ENCODE results near the gene CEP20. TPM values are rescaled to one million over a fixed set of nuclear protein-coding genes. Genes with fewer than 3 reads are reported as not detected.

CEP20 gene
- total and polyA plus RNA-seq, 2 experiments from 2014 or later = 53.8 to 63.9 TPM

- 73 to 78% methylated on average over 4 of the region's 4 CpGs for WGBS, 2 experiments (ENCODE audit: low coverage in 1 of 2, low lambda C conversion rate in 2 of 2, missing lambda C conversion rate in 2 of 2)
Observed at GRCh38 chr16:15834502-15834901, 53.9 kb downstream of the CEP20 start.

GRCh38 chr16:15833541-15833940 lies 54.9 kb downstream of the CEP20 start:
- Histone ChIP-seq H3K4me2 (ENCODE audit: unreplicated experiment) (no peak overlapping the region), H3K79me2 (ENCODE audit: insufficient read depth) (no peaks in the 10 kb centered on the region), H4K20me1 (ENCODE audit: insufficient read depth) (no peaks in the 10 kb centered on the region), H3K36me3 (ENCODE audit: low read depth) (no peaks in the 10 kb centered on the region), H3K9ac (no peak overlapping the region), H3F3A (ENCODE audit: insufficient read depth) (no peaks in the 10 kb centered on the region), H3K9me3 (ENCODE audit: low read depth) (no peaks in the 10 kb centered on the region), H3K4me3 (no peak overlapping the region), H3K4me1 (ENCODE audit: insufficient read depth) (no peaks in the 10 kb centered on the region), H3K27me3 (replicated peaks; ENCODE audit: insufficient read depth) (peaks cover 14% of the 10 kb centered on the region; the same call in 1 of the 2 replicates), H3K9me2 (ENCODE audit: insufficient read depth) (no peaks in the 10 kb centered on the region), H2AFZ (no peak overlapping the region), H3K27ac (no peak overlapping the region)
- no peak for DNase-seq
- in situ Hi-C loops (cut with MboI) = no loop called here
- WGBS, 2 experiments (ENCODE audit: low coverage in 1 of 2, low lambda C conversion rate in 2 of 2, missing lambda C conversion rate in 2 of 2) = 63 to 73% methylated on average over 9 of the region's 9 CpGs
- TF ChIP-seq EZH2 (IDR thresholded peaks at IDR 0.05; ENCODE audit: insufficient read depth, poor library complexity, severe bottlenecking) (no peak), EZH2phosphoT487 (IDR thresholded peaks at IDR 0.05; ENCODE audit: insufficient read depth, low read depth) (no peak)

More at GRCh38 chr16:15834502-15834901, 53.9 kb downstream of the CEP20 start:
- DNase-seq = no peak
- Histone ChIP-seq H3F3A (ENCODE audit: insufficient read depth) (no peaks in the 10 kb centered on the region), H3K9me3 (ENCODE audit: low read depth) (no peaks in the 10 kb centered on the region), H3K4me3 (no peak overlapping the region), H3K27me3 (replicated peaks; ENCODE audit: insufficient read depth) (peaks cover 14% of the 10 kb centered on the region; the same call in 1 of the 2 replicates), H3K79me2 (ENCODE audit: insufficient read depth) (no peaks in the 10 kb centered on the region), H4K20me1 (ENCODE audit: insufficient read depth) (no peaks in the 10 kb centered on the region), H2AFZ (no peak overlapping the region), H3K27ac (no peak overlapping the region), H3K4me1 (ENCODE audit: insufficient read depth) (no peaks in the 10 kb centered on the region), H3K4me2 (ENCODE audit: unreplicated experiment) (no peak overlapping the region), H3K9ac (no peak overlapping the region), H3K36me3 (ENCODE audit: low read depth) (no peaks in the 10 kb centered on the region), H3K9me2 (ENCODE audit: insufficient read depth) (no peaks in the 10 kb centered on the region)
- TF ChIP-seq EZH2 (IDR thresholded peaks at IDR 0.05; ENCODE audit: insufficient read depth, poor library complexity, severe bottlenecking) (no peak), EZH2phosphoT487 (IDR thresholded peaks at IDR 0.05; ENCODE audit: insufficient read depth, low read depth) (no peak)
- in situ Hi-C loops (cut with MboI) = no loop called here

GRCh38 chr16:15832241-15832640 lies 56.2 kb downstream of the CEP20 start:
- no peak for DNase-seq
- TF ChIP-seq EZH2phosphoT487 (IDR thresholded peaks at IDR 0.05; ENCODE audit: insufficient read depth, low read depth) (no peak), EZH2 (IDR thresholded peaks at IDR 0.05; ENCODE audit: insufficient read depth, poor library complexity, severe bottlenecking) (no peak)
- in situ Hi-C loops (cut with MboI) = no loop called here

GRCh38 chr16:15830832-15831451 lies 57.5 kb downstream of the CEP20 start:
- H2AFZ ChIP-seq = no peak overlapping the region
- no peaks in the 10 kb centered on the region for H3K9me2 ChIP-seq (ENCODE audit: insufficient read depth)
- H3K27ac ChIP-seq = no peak overlapping the region
- no peak for DNase-seq
- no peak overlapping the region for H3K4me2 ChIP-seq (ENCODE audit: unreplicated experiment)
- WGBS, 2 experiments (ENCODE audit: low coverage in 1 of 2, low lambda C conversion rate in 2 of 2, missing lambda C conversion rate in 2 of 2) = 46 to 49% methylated on average over 6 of the region's 6 CpGs
- no peak overlapping the region for H3K4me3 ChIP-seq
- in situ Hi-C loops (cut with MboI) = no loop called here
- no peaks in the 10 kb centered on the region for H3K9me3 ChIP-seq (ENCODE audit: low read depth)
- 0 out of 2 replicates have a peak, but pooled peaks cover 17% of the 10 kb centered on the region for H3K27me3 ChIP-seq (replicated peaks; ENCODE audit: insufficient read depth)
- H4K20me1 ChIP-seq (ENCODE audit: insufficient read depth) = no peaks in the 10 kb centered on the region
- H3K79me2 ChIP-seq (ENCODE audit: insufficient read depth) = no peaks in the 10 kb centered on the region
- no peak overlapping the region for H3K9ac ChIP-seq
- TF ChIP-seq EZH2phosphoT487 (IDR thresholded peaks at IDR 0.05; ENCODE audit: insufficient read depth, low read depth) = no peak
- no peak for TF ChIP-seq EZH2 (IDR thresholded peaks at IDR 0.05; ENCODE audit: insufficient read depth, poor library complexity, severe bottlenecking)
- no peaks in the 10 kb centered on the region for H3F3A ChIP-seq (ENCODE audit: insufficient read depth)
- no peaks in the 10 kb centered on the region for H3K36me3 ChIP-seq (ENCODE audit: low read depth)
- H3K4me1 ChIP-seq (ENCODE audit: insufficient read depth) = no peaks in the 10 kb centered on the region

More at GRCh38 chr16:15832241-15832640, 56.2 kb downstream of the CEP20 start:
- H3F3A ChIP-seq (ENCODE audit: insufficient read depth) = no peaks in the 10 kb centered on the region
- no peak overlapping the region for H2AFZ ChIP-seq
- H3K4me2 ChIP-seq (ENCODE audit: unreplicated experiment) = no peak overlapping the region
- peaks cover 14% of the 10 kb centered on the region; the same call in 1 of the 2 replicates for H3K27me3 ChIP-seq (replicated peaks; ENCODE audit: insufficient read depth)
- no peaks in the 10 kb centered on the region for H3K9me2 ChIP-seq (ENCODE audit: insufficient read depth)
- no peak overlapping the region for H3K9ac ChIP-seq
- H4K20me1 ChIP-seq (ENCODE audit: insufficient read depth) = no peaks in the 10 kb centered on the region
- 64 to 76% methylated on average over 6 of the region's 6 CpGs for WGBS, 2 experiments (ENCODE audit: low coverage in 1 of 2, low lambda C conversion rate in 2 of 2, missing lambda C conversion rate in 2 of 2)
- no peaks in the 10 kb centered on the region for H3K36me3 ChIP-seq (ENCODE audit: low read depth)
- H3K27ac ChIP-seq = no peak overlapping the region
- no peaks in the 10 kb centered on the region for H3K4me1 ChIP-seq (ENCODE audit: insufficient read depth)
- H3K9me3 ChIP-seq (ENCODE audit: low read depth) = no peaks in the 10 kb centered on the region
- H3K79me2 ChIP-seq (ENCODE audit: insufficient read depth) = no peaks in the 10 kb centered on the region
- no peak overlapping the region for H3K4me3 ChIP-seq
